ENCODE data around the gene ARFGAP1. TPM values are rescaled to one million over a fixed set of nuclear protein-coding genes. Genes with fewer than 3 reads are reported as not detected.

The ARFGAP1 gene
- total and polyA plus RNA-seq, 2 of the 8 experiments (the other 6 are each of a cell fraction or from before 2014, with no cell fraction given), result 93.7 to 100 TPM

GRCh38 chr20:63314015-63314471 is 41.4 kb downstream of the ARFGAP1 start (continued):
- no peak for TF ChIP-seq CHD7 (IDR thresholded peaks at IDR 0.05; ENCODE audit: insufficient replicate concordance, low read length)
- no peak for TF ChIP-seq HDAC6 (IDR thresholded peaks at IDR 0.05; ENCODE audit: low read depth, low read length)
- no peak for TF ChIP-seq RBBP5 (IDR thresholded peaks at IDR 0.05; ENCODE audit: borderline replicate concordance, low read depth, low read length)
- TF ChIP-seq HDAC2 (IDR thresholded peaks at IDR 0.05; ENCODE audit: borderline replicate concordance in 1 of 2, low read depth in 2 of 2, low read length in 2 of 2), result no peak
- TF ChIP-seq CEBPB (IDR thresholded peaks at IDR 0.05; ENCODE audit: low read depth, low read length), result no peak
- TF ChIP-seq SRF (IDR thresholded peaks at IDR 0.05; ENCODE audit: low read depth, low read length), result no peak
- TF ChIP-seq NANOG (IDR thresholded peaks at IDR 0.05; ENCODE audit: insufficient read depth, low read depth, low read length, poor library complexity, severe bottlenecking), result no peak
- TF ChIP-seq CBX8 (IDR thresholded peaks at IDR 0.05; ENCODE audit: borderline replicate concordance, low read depth, low read length), result no peak
- no peak for TF ChIP-seq CBX5 (IDR thresholded peaks at IDR 0.05; ENCODE audit: low read depth, low read length)
- TF ChIP-seq EP300 (IDR thresholded peaks at IDR 0.05; ENCODE audit: borderline replicate concordance in 1 of 2, low read depth in 2 of 2, low read length in 2 of 2), result no peak
